DOHH2 (cell line): ENCODE data around the gene ZNF236.

Experiments used
- CTCF ChIP-seq: fragments of 200-600 bp; sonication (generic); IDR thresholded peaks from one replicate; pipeline ENCODE4 v1.5.1; 2014; ENCODE audit warnings: antibody characterized with exemption, mild to moderate bottlenecking, low read depth, low read length; ENCODE audit not compliant: poor library complexity, severe bottlenecking
- EZH2phosphoT487 ChIP-seq: fragments of 200-600 bp; sonication (generic); IDR thresholded peaks from 2 replicates; pipeline ENCODE4 v1.6.1; 2017; ENCODE audit warnings: borderline replicate concordance, mild to moderate bottlenecking, antibody characterized with exemption, low read length, moderate library complexity, mixed read lengths

GRCh38 chr18:76823161-76823538 is 793 bp downstream of the ZNF236 start:
- TF ChIP-seq EZH2phosphoT487 (no peak), CTCF (no peak)
